IMR-90 (cell line): Measurements from ENCODE around the gene C17orf100. TPM values are rescaled to one million over a fixed set of nuclear protein-coding genes. Genes with fewer than 3 reads are reported as not detected.
A peak's percentile ranks its signal among the peaks of the same experiment; 100 is the strongest.

Source experiments
- ATAC-seq: fragments of 200-7000 bp; cut with Tn5 transposase; 2 replicates; pipeline ENCODE4 v1.9.1; 2020; ENCODE audit warnings: low read depth, mild to moderate bottlenecking, moderate library complexity
- BruUV-seq: library from RNA; stranded (reverse); fragments of 400-500 nt; replicated peaks from 2 replicates; lab custom pipeline; 2021; lab: Mats Ljungman, UMichigan
- CTCF ChIA-PET: fragments of 300-600 bp; formaldehyde crosslinking; extraction: SDS; loops from one replicate; lab custom pipeline; 2021; ENCODE audit warnings: antibody characterized with exemption; lab: Yijun Ruan, JAX
- POLR2A ChIA-PET: fragments of 300-600 bp; sonication (Branson Sonifier 250); formaldehyde crosslinking; loops from one replicate; lab custom pipeline; 2022; ENCODE audit warnings: antibody characterized with exemption; ENCODE audit not compliant: unreplicated experiment; lab: Charles Lee
- DNase-seq: peaks from one replicate; pipeline ENCODE4 v3.0.0; 2013
- H2AFZ ChIP-seq: replicated peaks from 2 replicates; pipeline ENCODE3; 2013; ENCODE audit warnings: low read length, mild to moderate bottlenecking; ENCODE audit not compliant: poor library complexity
- H2AK5ac ChIP-seq: 2 replicates; pipeline ENCODE4 v1.6.1; 2013; ENCODE audit warnings: low read depth, low read length, inconsistent platforms
- H2AK9ac ChIP-seq: replicated peaks from 2 replicates; pipeline ENCODE3; 2013; ENCODE audit warnings: mild to moderate bottlenecking, low read depth, low read length, moderate library complexity; ENCODE audit not compliant: poor library complexity
- H2BK120ac ChIP-seq: 2 replicates; pipeline ENCODE4 v1.6.1; 2013; ENCODE audit warnings: low read depth, low read length, inconsistent platforms
- H2BK15ac ChIP-seq: 3 replicates; pipeline ENCODE4 v1.6.1; 2013; ENCODE audit warnings: low read depth, low read length, inconsistent platforms
- H2BK20ac ChIP-seq: 2 replicates; pipeline ENCODE4 v1.6.1; 2013; ENCODE audit warnings: low read depth, mild to moderate bottlenecking, inconsistent platforms, low read length, moderate library complexity
- H2BK5ac ChIP-seq: 2 replicates; pipeline ENCODE4 v1.6.1; 2013; ENCODE audit warnings: mild to moderate bottlenecking, low read depth, low read length, inconsistent platforms; ENCODE audit not compliant: poor library complexity, severe bottlenecking
- H3K14ac ChIP-seq: replicated peaks from 2 replicates; pipeline ENCODE4 v1.6.1; 2013; ENCODE audit warnings: low read depth, low read length, inconsistent platforms
- H3K18ac ChIP-seq: 2 replicates; pipeline ENCODE4 v1.6.1; 2013; ENCODE audit warnings: low read depth, low read length, control low read depth
- H3K23ac ChIP-seq: 2 replicates; pipeline ENCODE4 v1.6.1; 2013; ENCODE audit warnings: low read depth, low read length, inconsistent platforms
- H3K27ac ChIP-seq: 2 replicates; pipeline ENCODE4 v1.5.1; 2013; ENCODE audit warnings: mild to moderate bottlenecking, control low read depth, low read length; ENCODE audit not compliant: insufficient read depth
- H3K27me3 ChIP-seq: 2 replicates; pipeline ENCODE4 v1.6.1; 2013; ENCODE audit warnings: low read length; ENCODE audit not compliant: control insufficient read depth, insufficient read depth
- H3K36me3 ChIP-seq: 2 replicates; pipeline ENCODE4 v1.6.1; 2013; ENCODE audit warnings: low read length, mixed read lengths; ENCODE audit not compliant: control insufficient read depth, insufficient read depth
- H3K4ac ChIP-seq: 2 replicates; pipeline ENCODE4 v1.6.1; 2013; ENCODE audit warnings: low read depth, low read length, inconsistent platforms
- H3K4me1 ChIP-seq: 2 replicates; pipeline ENCODE4 v1.6.1; 2013; ENCODE audit warnings: low read length, mixed read lengths; ENCODE audit not compliant: control insufficient read depth, insufficient read depth
- H3K4me2 ChIP-seq: 2 replicates; pipeline ENCODE4 v1.6.1; 2013; ENCODE audit warnings: low read depth, mild to moderate bottlenecking, control low read depth, low read length, moderate library complexity
- H3K4me3 ChIP-seq: 2 replicates; pipeline ENCODE4 v1.5.1; 2013; ENCODE audit warnings: low read depth, mild to moderate bottlenecking, control low read depth, low read length, moderate library complexity; ENCODE audit not compliant: insufficient read depth
- H3K56ac ChIP-seq: 2 replicates; pipeline ENCODE4 v1.6.1; 2013; ENCODE audit warnings: low read length, inconsistent platforms; ENCODE audit not compliant: insufficient read depth; ENCODE audit errors: extremely low read depth
- H3K79me1 ChIP-seq, 2 experiments: 2 replicates each; pipeline ENCODE4 v1.6.1; 2013; ENCODE audit warnings: low read length in 2 of 2, inconsistent platforms in 1 of 2, low read depth in 1 of 2
- H3K9ac ChIP-seq: 2 replicates; pipeline ENCODE4 v1.6.1; 2013; ENCODE audit warnings: low read depth, low read length, control low read depth
- H3K9me1 ChIP-seq: 2 replicates; pipeline ENCODE4 v1.6.1; 2013; ENCODE audit warnings: low read length, inconsistent platforms; ENCODE audit not compliant: insufficient read depth
- H3K9me3 ChIP-seq: 2 replicates; pipeline ENCODE4 v1.6.1; 2013; ENCODE audit warnings: low read length; ENCODE audit not compliant: control insufficient read depth, insufficient read depth
- H4K20me1 ChIP-seq: 2 replicates; pipeline ENCODE4 v1.6.1; 2013; ENCODE audit warnings: low read length, inconsistent platforms; ENCODE audit not compliant: insufficient read depth
- H4K5ac ChIP-seq: 2 replicates; pipeline ENCODE4 v1.6.1; 2013; ENCODE audit warnings: mild to moderate bottlenecking, low read depth, low read length, control low read depth
- H4K8ac ChIP-seq, 2 experiments: 2 replicates each; pipeline ENCODE4 v1.6.1; 2013; ENCODE audit warnings: low read depth in 2 of 2, low read length in 2 of 2, control low read depth in 1 of 2, inconsistent platforms in 1 of 2
- H4K91ac ChIP-seq: 2 replicates; pipeline ENCODE4 v1.6.1; 2013; ENCODE audit warnings: low read depth, low read length, inconsistent platforms; ENCODE audit not compliant: insufficient read depth
- BHLHE40 ChIP-seq: fragments of 150-350 bp; IDR thresholded peaks from 2 replicates; pipeline ENCODE4 v1.6.1; 2016; ENCODE audit warnings: mild to moderate bottlenecking, low read depth, low read length
- CEBPB ChIP-seq: IDR thresholded peaks from 2 replicates; pipeline ENCODE4 v1.6.1; 2012; ENCODE audit warnings: low read depth, low read length, improper control_type of control experiment
- CHD1 ChIP-seq: IDR thresholded peaks from 2 replicates; pipeline ENCODE4 v1.6.1; 2012; ENCODE audit warnings: low read depth, low read length, improper control_type of control experiment
- FOS ChIP-seq: fragments of 150-350 bp; IDR thresholded peaks from 2 replicates; pipeline ENCODE4 v1.6.1; 2016; ENCODE audit warnings: low read depth, low read length
- MAFK ChIP-seq: IDR thresholded peaks from 2 replicates; pipeline ENCODE4 v1.6.1; 2012; ENCODE audit warnings: low read depth, low read length, improper control_type of control experiment
- MAZ ChIP-seq: IDR thresholded peaks from 2 replicates; pipeline ENCODE4 v1.6.1; 2012; ENCODE audit warnings: low read depth, mild to moderate bottlenecking, low read length, improper control_type of control experiment, moderate library complexity, borderline replicate concordance
- MXI1 ChIP-seq: IDR thresholded peaks from 2 replicates; pipeline ENCODE4 v1.6.1; 2012; ENCODE audit warnings: low read depth, mild to moderate bottlenecking, low read length, moderate library complexity, borderline replicate concordance
- NFE2L2 ChIP-seq: fragments of 150-350 bp; IDR thresholded peaks from 2 replicates; pipeline ENCODE4 v1.6.1; 2016; ENCODE audit warnings: low read depth, mild to moderate bottlenecking, low read length
- POLR2A ChIP-seq: IDR thresholded peaks from 2 replicates; pipeline ENCODE4 v1.6.1; 2012; ENCODE audit warnings: mild to moderate bottlenecking, low read depth, low read length
- RAD21 ChIP-seq: IDR thresholded peaks from 2 replicates; pipeline ENCODE4 v1.6.1; 2012; ENCODE audit warnings: low read length, improper control_type of control experiment
- RCOR1 ChIP-seq: IDR thresholded peaks from 2 replicates; pipeline ENCODE4 v1.6.1; 2012; ENCODE audit warnings: mild to moderate bottlenecking, low read length, improper control_type of control experiment; ENCODE audit not compliant: insufficient replicate concordance
- RFX5 ChIP-seq: IDR thresholded peaks from 2 replicates; pipeline ENCODE4 v1.8.0; 2012; ENCODE audit warnings: low read depth, mild to moderate bottlenecking, low read length, moderate library complexity
- WGBS, 2 experiments: methylation state at CpG; one replicate each; pipeline versions ENCODE4 v1.1.5 to v1.1.7; 2013; ENCODE audit warnings: missing lambda C conversion rate in 2 of 2; ENCODE audit not compliant: insufficient read length in 1 of 2; ENCODE audit errors: extremely low coverage in 2 of 2; 5-methylcytosine and 5-hydroxymethylcytosine counted together
- dilution Hi-C: fragments of 300-500 bp; cut with HindIII; formaldehyde crosslinking; loops from one replicate; pipeline ENCODE4 v1.14.3; 2018; ENCODE audit warnings: low sequenced_read_pairs; ENCODE audit not compliant: unreplicated experiment
- in situ Hi-C: fragments of 300-500 bp; cut with MboI; formaldehyde crosslinking; loops from 3 replicates; pipeline ENCODE4 v1.14.3; 2019; ENCODE audit warnings: low sequenced_read_pairs, inconsistent platforms, mixed read lengths
- intact Hi-C: fragments of 100-400 bp; cut with micrococcal nuclease; formaldehyde crosslinking; loops from 2 replicates; pipeline ENCODE4 v1.10.0; 2022
- polyA plus RNA-seq, 3 experiments: library from polyadenylated mRNA; depleted of rRNA; stranded (reverse); fragments of >200 nt; gene quantifications; 2 replicates each; pipeline ENCODE4 v1.2.3, GENCODE V29; 2012; ENCODE audit warnings: low replicate concordance in 1 of 3
- total RNA-seq: library from RNA; depleted of rRNA; stranded (reverse); fragments of >200 nt; gene quantifications from 2 replicates; pipeline ENCODE4 v1.2.3, GENCODE V29; 2012
- TF ChIP-seq, protein P1 (sequence below): fragments of 150-350 bp; IDR thresholded peaks from 2 replicates; pipeline ENCODE4 v1.6.1; 2017; ENCODE audit warnings: mild to moderate bottlenecking, antibody characterized with exemption, low read length, low read depth
- TF ChIP-seq, protein P2 (sequence below): fragments of 150-350 bp; IDR thresholded peaks from 2 replicates; pipeline ENCODE4 v1.6.1; 2016; ENCODE audit warnings: low read depth, mild to moderate bottlenecking, low read length, moderate library complexity, borderline replicate concordance
- TF ChIP-seq, protein P3 (sequence below): conservative IDR thresholded peaks from 2 replicates; pipeline ENCODE4 v1.5.1; 2012; ENCODE audit warnings: mild to moderate bottlenecking, low read depth, low read length, improper control_type of control experiment

Gene C17orf100
- total and polyA plus RNA-seq, 2 of the 4 experiments (the other 2 are of a cell fraction), result 0.18 to 1.8 TPM

DNA sequence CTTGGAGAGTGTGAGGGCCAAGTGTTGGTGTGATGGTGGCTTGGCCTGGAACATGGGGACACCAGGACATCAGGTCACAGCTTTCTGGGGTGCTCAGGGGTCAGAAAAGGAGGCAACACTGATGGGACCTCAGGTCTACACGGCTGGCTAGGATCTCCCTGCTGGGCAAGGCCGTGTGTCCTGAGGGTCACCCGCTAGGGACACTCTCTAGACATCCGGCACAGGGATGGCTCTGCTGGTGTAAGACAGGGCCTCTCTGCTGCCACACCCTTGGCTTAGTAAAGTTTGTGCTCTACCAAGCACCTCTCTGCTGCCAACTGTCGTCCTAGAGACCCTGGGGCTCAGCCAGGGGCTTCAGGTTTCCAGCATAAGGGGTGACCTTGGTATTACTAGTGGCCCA, 45.3 kb downstream of the C17orf100 start:
- Histone ChIP-seq H3K18ac (no peak overlapping the region), H2BK5ac (no peak overlapping the region), H3K36me3 (no peaks in the 10 kb centered on the region), H3K23ac (no peak overlapping the region), H2AK5ac (no peak overlapping the region), H3K79me1 (no peaks in the 10 kb centered on the region), H3K4me1 (no peaks in the 10 kb centered on the region), H4K20me1 (no peaks in the 10 kb centered on the region), H3K14ac (no peak overlapping the region), H2BK120ac (no peak overlapping the region), H3K4ac (no peak overlapping the region), H3K56ac (no peak overlapping the region), H2AK9ac (peak overlapping the region; percentile 24), H3K4me3 (no peak overlapping the region), H3K9me1 (no peaks in the 10 kb centered on the region), H2BK20ac (no peak overlapping the region), H3K27ac (no peak overlapping the region), H4K91ac (no peak overlapping the region), H3K9me3 (no peaks in the 10 kb centered on the region), H2AFZ (peak overlapping the region; percentile 41), H2BK15ac (no peak overlapping the region), H3K4me2 (no peak overlapping the region), H4K8ac (no peak overlapping the region), H3K9ac (no peak overlapping the region), H4K5ac (no peak overlapping the region), H3K27me3 (peaks cover 12% of the 10 kb centered on the region)
- WGBS, 2 experiments, result 20% methylated on average over 1 of the region's 5 CpGs; no CpG with 5 or more reads in 1 of the 2 experiments
- ATAC-seq (no peak), DNase-seq (no peak)
- ChIA-PET POLR2A (no interaction called here), CTCF (no interaction called here)
- TF ChIP-seq, protein P1, sequence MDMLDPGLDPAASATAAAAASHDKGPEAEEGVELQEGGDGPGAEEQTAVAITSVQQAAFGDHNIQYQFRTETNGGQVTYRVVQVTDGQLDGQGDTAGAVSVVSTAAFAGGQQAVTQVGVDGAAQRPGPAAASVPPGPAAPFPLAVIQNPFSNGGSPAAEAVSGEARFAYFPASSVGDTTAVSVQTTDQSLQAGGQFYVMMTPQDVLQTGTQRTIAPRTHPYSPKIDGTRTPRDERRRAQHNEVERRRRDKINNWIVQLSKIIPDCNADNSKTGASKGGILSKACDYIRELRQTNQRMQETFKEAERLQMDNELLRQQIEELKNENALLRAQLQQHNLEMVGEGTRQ, result no peak
- no peak for TF ChIP-seq MXI1
- TF ChIP-seq, protein P2, sequence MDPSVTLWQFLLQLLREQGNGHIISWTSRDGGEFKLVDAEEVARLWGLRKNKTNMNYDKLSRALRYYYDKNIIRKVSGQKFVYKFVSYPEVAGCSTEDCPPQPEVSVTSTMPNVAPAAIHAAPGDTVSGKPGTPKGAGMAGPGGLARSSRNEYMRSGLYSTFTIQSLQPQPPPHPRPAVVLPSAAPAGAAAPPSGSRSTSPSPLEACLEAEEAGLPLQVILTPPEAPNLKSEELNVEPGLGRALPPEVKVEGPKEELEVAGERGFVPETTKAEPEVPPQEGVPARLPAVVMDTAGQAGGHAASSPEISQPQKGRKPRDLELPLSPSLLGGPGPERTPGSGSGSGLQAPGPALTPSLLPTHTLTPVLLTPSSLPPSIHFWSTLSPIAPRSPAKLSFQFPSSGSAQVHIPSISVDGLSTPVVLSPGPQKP, result no peak
- TF ChIP-seq RFX5, result no peak
- no peak for TF ChIP-seq MAFK
- no peak for TF ChIP-seq POLR2A
- no peak for TF ChIP-seq FOS
- no peak for TF ChIP-seq RAD21
- no peak for TF ChIP-seq MAZ
- no peak for TF ChIP-seq CHD1
- TF ChIP-seq, protein P3, sequence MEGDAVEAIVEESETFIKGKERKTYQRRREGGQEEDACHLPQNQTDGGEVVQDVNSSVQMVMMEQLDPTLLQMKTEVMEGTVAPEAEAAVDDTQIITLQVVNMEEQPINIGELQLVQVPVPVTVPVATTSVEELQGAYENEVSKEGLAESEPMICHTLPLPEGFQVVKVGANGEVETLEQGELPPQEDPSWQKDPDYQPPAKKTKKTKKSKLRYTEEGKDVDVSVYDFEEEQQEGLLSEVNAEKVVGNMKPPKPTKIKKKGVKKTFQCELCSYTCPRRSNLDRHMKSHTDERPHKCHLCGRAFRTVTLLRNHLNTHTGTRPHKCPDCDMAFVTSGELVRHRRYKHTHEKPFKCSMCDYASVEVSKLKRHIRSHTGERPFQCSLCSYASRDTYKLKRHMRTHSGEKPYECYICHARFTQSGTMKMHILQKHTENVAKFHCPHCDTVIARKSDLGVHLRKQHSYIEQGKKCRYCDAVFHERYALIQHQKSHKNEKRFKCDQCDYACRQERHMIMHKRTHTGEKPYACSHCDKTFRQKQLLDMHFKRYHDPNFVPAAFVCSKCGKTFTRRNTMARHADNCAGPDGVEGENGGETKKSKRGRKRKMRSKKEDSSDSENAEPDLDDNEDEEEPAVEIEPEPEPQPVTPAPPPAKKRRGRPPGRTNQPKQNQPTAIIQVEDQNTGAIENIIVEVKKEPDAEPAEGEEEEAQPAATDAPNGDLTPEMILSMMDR, result no peak
- TF ChIP-seq NFE2L2, result no peak
- no peak for TF ChIP-seq RCOR1
- TF ChIP-seq CEBPB, result no peak
- TF ChIP-seq BHLHE40, result no peak
- in situ Hi-C loops (no loop called here), dilution Hi-C loops (no loop called here), intact Hi-C loops (no loop called here)
- BruUV-seq, result no TSS peak
